ENCODE results near the gene CERT1.

The CERT1 gene

GRCh38 chr5:75471193-75471592, 40.2 kb downstream of the CERT1 start:
- no peak for DNase-seq

- no peak for DNase-seq
These were observed 42.4 kb downstream of the CERT1 start for GRCh38 chr5:75469017-75469416.

- DNase-seq, result no peak
These were observed 42.8 kb downstream of the CERT1 start for GRCh38 chr5:75468593-75468992.

GRCh38 chr5:75466006-75466716, 45.3 kb downstream of the CERT1 start:
- DNase-seq, result no peak

- no peak for DNase-seq
These were observed 45.9 kb downstream of the CERT1 start for GRCh38 chr5:75465480-75465879.

GRCh38 chr5:75463726-75464125, 47.7 kb downstream of the CERT1 start:
- no peak for DNase-seq

GRCh38 chr5:75461679-75462078, 49.8 kb downstream of the CERT1 start:
- peak; percentile 55 for DNase-seq

GRCh38 chr5:75460942-75461610, 50.4 kb downstream of the CERT1 start:
- no peak for DNase-seq

- no peak for DNase-seq
These were observed 50.9 kb downstream of the CERT1 start for GRCh38 chr5:75460532-75460931.

- DNase-seq, result no peak
These were observed 53.7 kb downstream of the CERT1 start for GRCh38 chr5:75457691-75458090.

- no peak for DNase-seq
These were observed 54.3 kb downstream of the CERT1 start for GRCh38 chr5:75457161-75457560.

- DNase-seq, result no peak
These were observed 61.4 kb downstream of the CERT1 start for GRCh38 chr5:75450069-75450468.

GRCh38 chr5:75446068-75446467, 65.4 kb downstream of the CERT1 start:
- no peak for DNase-seq

GRCh38 chr5:75441560-75441959, 69.9 kb downstream of the CERT1 start:
- DNase-seq, result no peak

GRCh38 chr5:75439276-75439675, 72.2 kb downstream of the CERT1 start:
- peak; percentile 30 to 46 for DNase-seq

- DNase-seq, result no peak
These were observed 72.7 kb downstream of the CERT1 start for GRCh38 chr5:75438722-75439121.

GRCh38 chr5:75435096-75435495, 76.3 kb downstream of the CERT1 start:
- no peak for DNase-seq

GRCh38 chr5:75433814-75434506, 77.5 kb downstream of the CERT1 start:
- DNase-seq, result peak in 1 of 2 donors; percentile 8

- DNase-seq, result no peak
These were observed 97.2 kb downstream of the CERT1 start for GRCh38 chr5:75414241-75414640.

- DNase-seq, result no peak
These were observed 99.1 kb downstream of the CERT1 start for GRCh38 chr5:75412111-75412990.

GRCh38 chr5:75405296-75405695, 106.1 kb downstream of the CERT1 start:
- peak in 1 of 2 donors; percentile 8 for DNase-seq

GRCh38 chr5:75395277-75395676, 116.2 kb downstream of the CERT1 start:
- no peak for DNase-seq

- DNase-seq, result no peak
These were observed 122.0 kb downstream of the CERT1 start for GRCh38 chr5:75389430-75389829.

Measured in inflammatory macrophage treated with lipopolysaccharide for 1 hour (primary cell).